Tibial nerve (tissue), 4 donors: Measurements from ENCODE around the gene CCDC28A. TPM values are rescaled to one million over a fixed set of nuclear protein-coding genes. Genes with fewer than 3 reads are reported as not detected.

Experiments used
- DNase-seq, 2 donors: peaks; one replicate each; pipeline ENCODE4 v3.0.0-alpha.2; 2019; ENCODE audit warnings: low spot score in 2 of 2
- H3K27ac ChIP-seq, 4 donors: fragments of 200-600 bp; sonication (generic) in 3 of 4; one replicate each; pipeline ENCODE4 v1.5.1; 2017 to 2019; ENCODE audit warnings: mild to moderate bottlenecking in 1 of 4
- H3K27me3 ChIP-seq, 2 donors: fragments of 200-600 bp; sonication (generic) in 1 of 2; one replicate each; pipeline versions ENCODE4 v1.5.1 to v1.6.0; 2017 to 2019
- H3K36me3 ChIP-seq, 3 donors: fragments of 200-600 bp; sonication (generic); one replicate each; pipeline ENCODE4 v1.5.1; 2018 to 2019
- H3K4me1 ChIP-seq, 4 donors: fragments of 200-600 bp; sonication (generic) in 3 of 4; one replicate each; pipeline ENCODE4 v1.5.1; 2017 to 2019
- H3K4me3 ChIP-seq, 4 donors: fragments of 200-600 bp; sonication (generic) in 3 of 4; one replicate each; pipeline ENCODE4 v1.5.1; 2017 to 2019; ENCODE audit warnings: mild to moderate bottlenecking in 1 of 4, moderate library complexity in 1 of 4
- H3K9me3 ChIP-seq, 4 donors: fragments of 200-600 bp; sonication (generic) in 3 of 4; one replicate each; pipeline ENCODE4 v1.5.1; 2017 to 2019
- EP300 ChIP-seq, 2 donors: sonication (generic); formaldehyde crosslinking; IDR thresholded peaks; one replicate each; pipeline ENCODE4 v1.6.1; 2017; ENCODE audit warnings: antibody characterized with exemption in 2 of 2, mild to moderate bottlenecking in 1 of 2
- POLR2A ChIP-seq, 2 donors: fragments of 450-650 bp; IDR thresholded peaks; one replicate each; pipeline ENCODE4 v1.6.1; 2017; ENCODE audit warnings: antibody characterized with exemption in 2 of 2, mild to moderate bottlenecking in 2 of 2, moderate library complexity in 2 of 2
- WGBS, 2 donors: methylation state at CpG; one replicate each; pipeline ENCODE4 v1.1.5; 2018; 5-methylcytosine and 5-hydroxymethylcytosine counted together
- total RNA-seq, 4 donors: library from RNA; depleted of rRNA; stranded (reverse); fragments of >200 nt; gene quantifications; one replicate each; pipeline ENCODE4 v1.1.0, GENCODE V29; 2016
- TF ChIP-seq, protein P1 (sequence below), 5 experiments: fragments of 200-600 bp in 3 of 5; fragments of 450-650 bp in 2 of 5; sonication (generic) in 3 of 5; IDR thresholded peaks; one replicate each; pipeline ENCODE4 v1.5.1; 2016 to 2019; ENCODE audit warnings: antibody characterized with exemption in 5 of 5, mild to moderate bottlenecking in 3 of 5, moderate library complexity in 2 of 5

CCDC28A gene
- total RNA-seq = 10 to 100 TPM; 10.8 to 31.0 (median 15.7) TPM

DNA sequence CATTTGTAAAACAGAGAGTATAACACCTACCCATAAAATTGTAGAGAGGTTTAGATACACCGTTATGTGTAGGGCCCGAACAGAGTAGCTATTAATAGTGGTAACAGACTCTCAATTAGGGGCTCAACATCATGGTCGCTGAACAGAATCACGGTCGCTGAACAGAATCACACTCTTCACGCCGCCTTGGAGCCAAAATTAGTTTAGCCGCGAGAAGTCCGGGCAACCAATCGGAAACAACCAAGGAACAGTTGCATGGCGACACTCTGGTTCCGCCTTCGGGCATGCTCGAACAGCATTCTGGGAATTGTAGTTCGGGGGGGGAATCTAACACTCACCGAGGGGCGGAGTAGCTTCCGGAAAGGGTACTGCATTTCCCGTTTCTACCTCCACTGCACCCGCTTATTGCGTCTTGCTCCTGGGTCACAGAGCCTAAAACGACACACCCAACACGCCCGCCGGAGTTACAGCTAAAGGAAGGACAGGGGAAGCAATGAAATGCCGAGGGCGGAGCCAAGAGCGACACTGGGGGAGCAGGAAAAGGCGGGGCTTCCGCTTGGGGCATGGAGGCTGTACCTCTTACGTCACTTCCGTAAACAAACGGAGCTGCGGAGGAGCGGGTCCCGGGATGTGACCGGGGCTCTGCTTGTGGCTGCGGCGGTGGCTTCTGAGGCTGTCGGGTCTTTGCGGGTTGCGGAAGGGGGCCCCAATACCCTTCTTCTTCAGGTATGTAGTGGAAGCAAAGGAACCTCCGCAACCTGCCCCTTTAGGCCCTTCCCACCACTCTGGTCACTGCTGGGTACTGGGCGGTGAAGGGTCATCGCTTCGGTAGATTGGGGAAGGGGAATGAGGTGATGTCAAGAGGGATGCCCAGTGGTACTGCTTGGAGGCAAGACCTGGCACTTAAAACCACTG, at the start of gene CCDC28A:
CCDC28A (plus strand) TSS at position 593 of the 915 bp plus-strand sequence. CDS start 2,352 bp downstream, outside the sequence.
- peaks cover 0 to 22% (median 9%) of the 10 kb centered on the region in 4 donors for H3K4me1 ChIP-seq
- peak; percentile 88 to 99 for DNase-seq
- H3K36me3 ChIP-seq = peaks cover 0 to 26% (median 3%) of the 10 kb centered on the region in 3 donors
- H3K4me3 ChIP-seq = peak within 1 kb of the TSS; percentile 43 to 94 (median 84)
- TF ChIP-seq POLR2A (IDR thresholded peaks at IDR 0.05) (peak in 1 of 2 donors; percentile 77), EP300 (IDR thresholded peaks at IDR 0.05) (peak; percentile 70 to 89)
- TF ChIP-seq, protein P1, sequence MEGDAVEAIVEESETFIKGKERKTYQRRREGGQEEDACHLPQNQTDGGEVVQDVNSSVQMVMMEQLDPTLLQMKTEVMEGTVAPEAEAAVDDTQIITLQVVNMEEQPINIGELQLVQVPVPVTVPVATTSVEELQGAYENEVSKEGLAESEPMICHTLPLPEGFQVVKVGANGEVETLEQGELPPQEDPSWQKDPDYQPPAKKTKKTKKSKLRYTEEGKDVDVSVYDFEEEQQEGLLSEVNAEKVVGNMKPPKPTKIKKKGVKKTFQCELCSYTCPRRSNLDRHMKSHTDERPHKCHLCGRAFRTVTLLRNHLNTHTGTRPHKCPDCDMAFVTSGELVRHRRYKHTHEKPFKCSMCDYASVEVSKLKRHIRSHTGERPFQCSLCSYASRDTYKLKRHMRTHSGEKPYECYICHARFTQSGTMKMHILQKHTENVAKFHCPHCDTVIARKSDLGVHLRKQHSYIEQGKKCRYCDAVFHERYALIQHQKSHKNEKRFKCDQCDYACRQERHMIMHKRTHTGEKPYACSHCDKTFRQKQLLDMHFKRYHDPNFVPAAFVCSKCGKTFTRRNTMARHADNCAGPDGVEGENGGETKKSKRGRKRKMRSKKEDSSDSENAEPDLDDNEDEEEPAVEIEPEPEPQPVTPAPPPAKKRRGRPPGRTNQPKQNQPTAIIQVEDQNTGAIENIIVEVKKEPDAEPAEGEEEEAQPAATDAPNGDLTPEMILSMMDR (IDR thresholded peaks at IDR 0.05) = peak in 2 of 5 experiments; percentile 26 to 53
- H3K27ac ChIP-seq = peak within 1 kb of the TSS; percentile 91 to 97 (median 96)
- no peaks in the 10 kb centered on the region for H3K27me3 ChIP-seq
- WGBS, 2 donors = 0 to 1% methylated on average over 44 to 47 of the region's 47 CpGs
- H3K9me3 ChIP-seq = no peaks in the 10 kb centered on the region

DNA sequence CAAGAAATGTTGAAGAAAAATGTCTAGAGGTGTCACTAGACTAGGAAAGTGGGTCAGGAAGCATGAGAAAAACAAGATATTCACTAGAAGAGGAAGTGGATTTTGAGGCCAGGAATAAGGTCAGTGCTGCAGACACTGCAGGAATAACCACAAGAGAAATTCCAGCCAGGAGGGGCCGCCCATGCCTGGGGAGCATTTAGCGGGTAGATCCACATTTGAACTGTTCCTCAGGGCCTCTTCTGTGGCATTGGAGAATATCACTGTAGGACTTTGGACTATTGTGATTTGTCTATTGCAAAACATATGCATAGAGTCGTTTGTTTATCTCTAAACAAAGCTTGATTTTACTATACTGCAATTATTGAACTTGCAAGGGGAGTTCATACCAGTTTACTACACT, 49.6 kb upstream of the CCDC28A start:
- Histone ChIP-seq H3K27me3 (no peaks in the 10 kb centered on the region), H3K27ac (no peak overlapping the region), H3K4me3 (no peak overlapping the region), H3K4me1 (peaks cover 0 to 44% (median 10%) of the 10 kb centered on the region in 4 donors), H3K36me3 (no peaks in the 10 kb centered on the region), H3K9me3 (no peaks in the 10 kb centered on the region)
- DNase-seq = peak; percentile 13 to 25
- TF ChIP-seq, protein P1 (IDR thresholded peaks at IDR 0.05) = no peak
- TF ChIP-seq POLR2A (IDR thresholded peaks at IDR 0.05) = no peak
- TF ChIP-seq EP300 (IDR thresholded peaks at IDR 0.05) = peak in 1 of 2 donors; percentile 51
- 37 to 40% methylated on average over 3 of the region's 3 CpGs for WGBS, 2 donors

DNA sequence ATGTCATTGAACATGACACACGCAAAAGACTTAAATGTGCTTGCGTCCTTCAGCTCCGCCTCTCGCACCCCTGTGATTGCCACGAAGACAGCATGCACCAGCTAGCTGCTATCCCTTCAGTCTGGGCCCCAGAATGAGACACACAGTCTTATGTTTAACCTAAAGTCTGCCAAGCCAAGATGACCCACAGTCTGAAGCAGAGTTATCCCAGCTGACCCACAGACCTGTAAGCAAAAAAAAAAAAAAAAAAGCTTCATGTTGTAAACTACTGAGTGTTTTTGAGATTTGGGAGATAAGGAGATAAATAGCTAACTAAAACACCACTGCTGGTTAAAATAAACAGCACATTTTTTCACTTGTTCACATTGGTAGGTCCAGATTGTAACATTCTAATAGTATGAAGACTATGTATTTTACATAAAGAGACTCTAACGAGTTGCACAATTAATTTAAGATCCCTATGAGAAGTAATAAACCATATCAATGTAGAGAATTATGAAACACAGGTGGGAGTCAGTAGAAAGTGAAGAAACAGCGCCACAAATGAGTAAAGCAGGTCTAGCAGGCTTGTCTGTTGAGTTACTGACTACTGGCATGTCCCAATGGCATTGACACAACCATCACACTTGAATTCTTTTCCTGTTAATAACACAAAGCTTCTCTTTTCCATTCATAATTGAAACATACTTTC, 47.4 kb upstream of the CCDC28A start:
- DNase-seq = no peak
- H3K9me3 ChIP-seq = no peaks in the 10 kb centered on the region
- no peaks in the 10 kb centered on the region for H3K27me3 ChIP-seq
- no peak overlapping the region for H3K4me3 ChIP-seq
- no peak overlapping the region for H3K27ac ChIP-seq
- WGBS, 2 donors = 86 to 89% methylated on average over 7 of the region's 7 CpGs
- H3K4me1 ChIP-seq = peaks cover 0 to 34% (median 7%) of the 10 kb centered on the region in 4 donors
- TF ChIP-seq POLR2A (IDR thresholded peaks at IDR 0.05) = no peak
- TF ChIP-seq EP300 (IDR thresholded peaks at IDR 0.05) = no peak
- TF ChIP-seq, protein P1 (IDR thresholded peaks at IDR 0.05) = no peak
- H3K36me3 ChIP-seq = no peaks in the 10 kb centered on the region

DNA sequence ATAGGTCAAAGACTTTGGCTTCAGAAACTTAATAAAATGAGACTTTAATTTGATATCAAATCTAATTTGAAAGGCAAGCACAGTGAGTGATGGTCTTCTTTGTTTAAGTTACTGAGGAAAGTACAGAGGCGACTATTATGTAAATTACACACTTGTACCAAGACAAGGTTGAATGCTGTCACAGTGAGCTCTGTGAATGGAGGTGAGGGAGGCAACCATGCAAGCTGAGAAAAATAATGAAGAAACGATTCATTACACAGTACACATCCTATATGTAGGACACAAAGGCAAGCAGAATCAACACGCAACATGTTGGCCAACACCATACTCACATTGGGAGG, 46.8 kb upstream of the CCDC28A start:
- TF ChIP-seq, protein P1 (IDR thresholded peaks at IDR 0.05) = no peak
- TF ChIP-seq EP300 (IDR thresholded peaks at IDR 0.05) (no peak), POLR2A (IDR thresholded peaks at IDR 0.05) (no peak)
- Histone ChIP-seq H3K9me3 (no peaks in the 10 kb centered on the region), H3K27ac (no peak overlapping the region), H3K4me1 (peaks cover 0 to 34% (median 7%) of the 10 kb centered on the region in 4 donors), H3K27me3 (no peaks in the 10 kb centered on the region), H3K4me3 (no peak overlapping the region), H3K36me3 (no peaks in the 10 kb centered on the region)
- DNase-seq = no peak
- WGBS, 2 donors = 70 to 74% methylated on average over 3 of the region's 3 CpGs
